K562 (cell line): ENCODE measurements around the gene RBFOX2. TPM values are rescaled to one million over a fixed set of nuclear protein-coding genes. Genes with fewer than 3 reads are reported as not detected.
A peak's percentile ranks its signal among the peaks of the same experiment; 100 is the strongest.

Experiments
- ATAC-seq: fragments of 200-7000 bp; cut with Tn5 transposase; 3 replicates; pipeline ENCODE4 v1.9.1; 2020; ENCODE audit warnings: moderate library complexity
- BruUV-seq: library from RNA; stranded (reverse); fragments of 400-500 nt; replicated peaks from 2 replicates; lab custom pipeline; 2021; lab: Mats Ljungman, UMichigan
- CTCF ChIA-PET: fragments of 300-600 bp; formaldehyde crosslinking; extraction: SDS; loops from one replicate; lab custom pipeline; 2021; ENCODE audit warnings: low intra/inter-chr PET ratio; lab: Yijun Ruan, JAX
- POLR2A ChIA-PET: fragments of 300-600, 350-650 bp; sonication (Branson Sonifier 250); formaldehyde crosslinking; extraction: SDS; loops from one replicate; lab custom pipeline; 2021; ENCODE audit warnings: antibody characterized with exemption, inconsistent platforms; lab: Yijun Ruan, JAX
- DNase-seq, 4 experiments: peaks; one replicate each; pipeline versions ENCODE4 v3.0.0 to v3.0.0-alpha.2; 2011 to 2018; ENCODE audit warnings: low spot score in 3 of 4, mixed read lengths in 3 of 4; ENCODE audit errors: extremely low read depth in 1 of 4
- FAIRE-seq: peaks from 2 replicates; lab custom pipeline; 2011; peaks lifted over from hg19 to GRCh38; lab: Jason Lieb, UNC
- H2AFZ ChIP-seq: 2 replicates; pipeline ENCODE4 v1.6.0; 2011; ENCODE audit warnings: low read depth, low read length, control low read depth, inconsistent platforms
- H3K27ac ChIP-seq: fragments of 200-600 bp; 3 replicates; pipeline ENCODE4 v1.8.0; 2011; ENCODE audit warnings: low read depth, mild to moderate bottlenecking, control low read depth, inconsistent platforms, low read length, moderate library complexity, mixed read lengths; ENCODE audit errors: extremely low read depth
- H3K27me3 ChIP-seq, 2 experiments: fragments of 300-600 bp in 1 of 2; 2 replicates in 1 of 2; 3 replicates in 1 of 2; pipeline versions ENCODE4 v1.6.0 to v1.8.0; 2011; ENCODE audit warnings: inconsistent platforms in 2 of 2, low read length in 2 of 2, mild to moderate bottlenecking in 1 of 2, mixed read lengths in 1 of 2, moderate library complexity in 1 of 2; ENCODE audit not compliant: control insufficient read depth in 2 of 2, insufficient read depth in 2 of 2
- H3K36me3 ChIP-seq: fragments of 300-600 bp; 3 replicates; pipeline ENCODE4 v1.8.0; 2011; ENCODE audit warnings: mild to moderate bottlenecking, low read length, inconsistent platforms; ENCODE audit not compliant: control insufficient read depth, insufficient read depth
- H3K4me1 ChIP-seq, 2 experiments: fragments of 200-600 bp in 1 of 2; replicated peaks in 1 of 2; 2 replicates in 1 of 2; 3 replicates in 1 of 2; pipeline versions ENCODE4 v1.5.1 to v1.8.0; 2011; ENCODE audit warnings: inconsistent platforms in 2 of 2, low read length in 2 of 2, mild to moderate bottlenecking in 1 of 2, mixed read lengths in 1 of 2, moderate library complexity in 1 of 2; ENCODE audit not compliant: control insufficient read depth in 2 of 2, insufficient read depth in 2 of 2
- H3K4me2 ChIP-seq: 2 replicates; pipeline ENCODE4 v1.6.1; 2011; ENCODE audit warnings: low read length, control low read depth, inconsistent platforms, mixed read lengths; ENCODE audit not compliant: insufficient read depth
- H3K4me3 ChIP-seq: fragments of 200-600 bp; sonication (generic), shearing (Covaris generic); 2 replicates; pipeline ENCODE4 v1.5.1; 2016; ENCODE audit warnings: control low read depth, inconsistent platforms
- H3K79me2 ChIP-seq: fragments of 200-600 bp; 3 replicates; pipeline ENCODE4 v1.8.0; 2011; ENCODE audit warnings: low read length, inconsistent platforms; ENCODE audit not compliant: control insufficient read depth, insufficient read depth
- H3K9ac ChIP-seq, 2 experiments: 2 replicates each; pipeline versions ENCODE4 v1.6.0 to v1.6.1; 2011; ENCODE audit warnings: low read depth in 2 of 2, low read length in 2 of 2, control low read depth in 1 of 2, inconsistent platforms in 1 of 2, mild to moderate bottlenecking in 1 of 2, mixed read lengths in 1 of 2; ENCODE audit not compliant: insufficient read depth in 1 of 2
- H3K9me1 ChIP-seq: one replicate; pipeline ENCODE4 v1.6.0; 2011; ENCODE audit warnings: inconsistent platforms, mild to moderate bottlenecking, low read length, moderate library complexity; ENCODE audit not compliant: control insufficient read depth, insufficient read depth
- H3K9me3 ChIP-seq: replicated peaks from 2 replicates; pipeline ENCODE4 v1.5.1; 2011; ENCODE audit warnings: low read depth, low read length, inconsistent platforms; ENCODE audit not compliant: control insufficient read depth, insufficient read depth
- H4K20me1 ChIP-seq: replicated peaks from 2 replicates; pipeline ENCODE4 v1.6.1; 2011; ENCODE audit warnings: low read length, inconsistent platforms, mixed read lengths; ENCODE audit not compliant: control insufficient read depth, insufficient read depth
- PHB ChIP-seq: fragments of 250-450 bp; sonication (Bioruptor Pico); IDR thresholded peaks from 2 replicates; pipeline ENCODE4 v1.5.0; 2021
- ZNF583 ChIP-seq: fragments of 250-450 bp; sonication (Bioruptor Pico); IDR thresholded peaks from 2 replicates; pipeline ENCODE4 v1.4.0; 2020
- WGBS: fragments of 100-300 bp; shearing (Covaris generic); methylation state at CpG from one replicate; pipeline ENCODE4 v1.1.6; 2016; ENCODE audit warnings: low coverage, mixed read lengths; ENCODE audit not compliant: insufficient coverage; ENCODE audit errors: missing lambda C conversion rate; 5-methylcytosine and 5-hydroxymethylcytosine counted together
- in situ Hi-C: fragments of 300-500 bp; cut with MboI; formaldehyde crosslinking; loops from 4 replicates; pipeline ENCODE4 v1.15.0; 2018; ENCODE audit warnings: inconsistent platforms, mixed read lengths
- intact Hi-C: fragments of 100-400 bp; cut with micrococcal nuclease; formaldehyde crosslinking; loops from 2 replicates; pipeline ENCODE4 v1.14.2; 2022
- polyA plus RNA-seq, 8 experiments: library from polyadenylated mRNA; depleted of rRNA in 4 of 8; stranded (reverse) in 5 of 8; unstranded in 3 of 8; fragments of >200 nt; fragmentation: Nextera tagmentation in 2 of 8; fragmentation: Illumina TruSeq in 1 of 8; extraction: Ambion mirVana in 2 of 8; extraction: Trizol in 1 of 8; gene quantifications; 2 replicates each; pipeline versions ENCODE4 v1.2.1 to v1.2.3, GENCODE V29; 2011 to 2014; ENCODE audit warnings: inconsistent platforms in 1 of 8, missing spikeins in 1 of 8
- total RNA-seq, 7 experiments: library from RNA; depleted of rRNA in 6 of 7; stranded (reverse); fragments of >200 nt in 6 of 7; fragmentation: Illumina TruSeq in 2 of 7; extraction: Trizol in 2 of 7; gene quantifications; 2 replicates each; pipeline versions ENCODE4 v1.2.1 to v1.2.3, GENCODE V29; 2011 to 2021; ENCODE audit warnings: low replicate concordance in 1 of 7
- TF ChIP-seq, protein P1 (sequence below): sonication (generic); IDR thresholded peaks from 2 replicates; pipeline ENCODE4 v1.6.1; 2016
- TF ChIP-seq, protein P2 (sequence below): fragments of 450-650 bp; formaldehyde crosslinking; conservative IDR thresholded peaks from 2 replicates; pipeline ENCODE4 v1.4.0; 2022; ENCODE audit warnings: mild to moderate bottlenecking, missing genetic modification characterization

The RBFOX2 gene
- total and polyA plus RNA-seq, 9 of the 15 experiments (the other 6 are each of a cell fraction or from before 2014, with no cell fraction given): 5.8 to 24.8 (median 14.2) TPM

GRCh38 chr22:35740616-35741015 is 288.0 kb downstream of the RBFOX2 start:
- ATAC-seq (no peak), DNase-seq (no peak), FAIRE-seq (no peak)
- H3K4me1 ChIP-seq: peaks cover 3 to 30% of the 10 kb centered on the region in 2 experiments; a peak in 4 of 5 replicates
- H3K9ac ChIP-seq: no peak overlapping the region
- CTCF ChIA-PET: no interaction called here
- H2AFZ ChIP-seq: no peak overlapping the region
- peaks cover 3% of the 10 kb centered on the region for H3K9me1 ChIP-seq
- H3K9me3 ChIP-seq: no peaks in the 10 kb centered on the region
- BruUV-seq: no TSS peak
- no peak overlapping the region for H3K4me2 ChIP-seq
- TF ChIP-seq ZNF583 (CRISPR knock-in tag): no peak
- TF ChIP-seq, protein P1, sequence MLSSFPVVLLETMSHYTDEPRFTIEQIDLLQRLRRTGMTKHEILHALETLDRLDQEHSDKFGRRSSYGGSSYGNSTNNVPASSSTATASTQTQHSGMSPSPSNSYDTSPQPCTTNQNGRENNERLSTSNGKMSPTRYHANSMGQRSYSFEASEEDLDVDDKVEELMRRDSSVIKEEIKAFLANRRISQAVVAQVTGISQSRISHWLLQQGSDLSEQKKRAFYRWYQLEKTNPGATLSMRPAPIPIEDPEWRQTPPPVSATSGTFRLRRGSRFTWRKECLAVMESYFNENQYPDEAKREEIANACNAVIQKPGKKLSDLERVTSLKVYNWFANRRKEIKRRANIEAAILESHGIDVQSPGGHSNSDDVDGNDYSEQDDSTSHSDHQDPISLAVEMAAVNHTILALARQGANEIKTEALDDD: peak; percentile 78
- TF ChIP-seq, protein P2, sequence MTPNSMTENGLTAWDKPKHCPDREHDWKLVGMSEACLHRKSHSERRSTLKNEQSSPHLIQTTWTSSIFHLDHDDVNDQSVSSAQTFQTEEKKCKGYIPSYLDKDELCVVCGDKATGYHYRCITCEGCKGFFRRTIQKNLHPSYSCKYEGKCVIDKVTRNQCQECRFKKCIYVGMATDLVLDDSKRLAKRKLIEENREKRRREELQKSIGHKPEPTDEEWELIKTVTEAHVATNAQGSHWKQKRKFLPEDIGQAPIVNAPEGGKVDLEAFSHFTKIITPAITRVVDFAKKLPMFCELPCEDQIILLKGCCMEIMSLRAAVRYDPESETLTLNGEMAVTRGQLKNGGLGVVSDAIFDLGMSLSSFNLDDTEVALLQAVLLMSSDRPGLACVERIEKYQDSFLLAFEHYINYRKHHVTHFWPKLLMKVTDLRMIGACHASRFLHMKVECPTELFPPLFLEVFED (CRISPR knock-in tag): no peak
- no peak for TF ChIP-seq PHB (CRISPR knock-in tag)
- 0 out of 3 replicates have a peak, but pooled peaks cover 6% of the 10 kb centered on the region for H3K36me3 ChIP-seq
- intact Hi-C loops (no loop called here), in situ Hi-C loops (no loop called here)
- 57% methylated on average over 1 of the region's 1 CpG for WGBS
- POLR2A ChIA-PET: interaction anchor here (1.1 kb wide), 1 partner anchor 152 kb away, joined by 3 read pairs; no protein-coding TSS in a partner anchor
- H3K79me2 ChIP-seq: no peaks in the 10 kb centered on the region
- H3K27me3 ChIP-seq: no peaks in the 10 kb centered on the region
- no peak overlapping the region for H3K27ac ChIP-seq
- H4K20me1 ChIP-seq: no peaks in the 10 kb centered on the region
- H3K4me3 ChIP-seq: no peak overlapping the region
